NOMO-1 treated with dmso at 0.1 percent for 144 hours (cell line): Measurements from ENCODE around the gene CUL5.
"Not testable (repeated sequence)": the region's sequence is repeated elsewhere in the genome, so short reads cannot be mapped to it uniquely, and the experiment has no call there.

Source experiments
- DNase-seq: peaks from one replicate; lab custom pipeline; 2025; ENCODE audit not compliant: unreplicated experiment; lab: John Stamatoyannopoulos, UW

Gene CUL5

DNA sequence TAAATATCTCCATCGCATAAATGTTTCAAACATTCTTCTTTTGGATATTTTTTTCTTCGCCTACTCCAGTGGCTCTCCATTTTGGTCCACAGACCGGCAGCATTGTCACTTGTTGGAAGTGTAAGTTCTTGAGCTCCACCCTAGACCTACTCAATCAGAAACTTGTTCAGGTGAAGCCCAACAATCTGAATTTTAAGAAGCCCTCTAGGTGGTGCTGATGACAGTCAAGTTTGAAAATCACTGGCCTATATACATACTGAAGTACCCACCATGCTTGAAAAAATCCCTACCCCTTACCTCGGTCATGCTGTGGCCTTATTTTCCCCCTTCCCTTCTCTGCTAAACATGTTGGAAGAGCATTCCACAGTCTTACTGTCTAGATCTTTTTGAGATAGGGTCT lies 102.4 kb downstream of the CUL5 start:
- no peak for DNase-seq

- DNase-seq, result no peak
These were observed 103.4 kb downstream of the CUL5 start for GRCh38 chr11:108112057-108112456.

- DNase-seq, result no peak
These were observed 106.9 kb downstream of the CUL5 start for GRCh38 chr11:108115500-108116140.

GRCh38 chr11:108117746-108118371 lies 109.2 kb downstream of the CUL5 start:
- DNase-seq, result no peak

- not testable (repeated sequence) for DNase-seq
These were observed 112.2 kb downstream of the CUL5 start for GRCh38 chr11:108120936-108121273.

DNA sequence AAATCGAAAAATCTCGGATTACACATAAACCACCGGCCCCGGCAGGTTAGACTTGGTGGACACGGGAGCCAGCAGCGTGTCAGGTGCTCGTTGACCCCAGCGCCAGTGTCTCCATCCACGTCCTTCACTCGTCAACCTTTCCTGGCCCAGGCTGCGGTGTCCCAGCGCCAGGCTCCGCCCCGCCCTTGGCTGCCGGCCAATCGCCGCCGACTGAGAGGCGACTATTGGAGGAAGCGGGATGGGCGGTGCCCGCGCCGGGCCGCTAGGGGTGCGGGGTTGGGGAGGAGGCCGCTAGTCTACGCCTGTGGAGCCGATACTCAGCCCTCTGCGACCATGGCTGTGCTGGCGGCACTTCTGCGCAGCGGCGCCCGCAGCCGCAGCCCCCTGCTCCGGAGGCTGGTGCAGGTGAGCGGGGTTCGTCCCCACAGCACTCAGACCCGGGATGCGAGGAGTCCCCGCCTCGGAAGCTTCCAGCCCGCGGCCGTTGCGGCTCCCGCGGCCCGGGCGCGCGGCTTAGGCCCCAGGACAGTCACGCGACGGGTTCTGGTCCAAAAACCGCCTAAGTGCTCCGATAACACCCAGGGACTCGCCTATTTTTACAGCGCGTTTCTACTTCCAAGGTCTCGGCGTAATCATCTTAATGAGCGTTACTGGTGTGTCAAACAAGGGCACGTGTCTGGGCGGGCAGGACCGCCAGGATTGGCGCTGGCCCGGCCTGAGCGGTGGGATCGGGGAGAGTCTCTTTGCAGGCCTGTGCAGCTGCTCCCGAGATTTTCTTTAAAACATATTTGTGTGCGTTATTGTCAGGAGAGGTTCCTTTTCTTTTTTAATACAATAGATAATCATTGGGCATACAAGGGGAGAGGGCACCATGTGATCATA lies 112.8 kb downstream of the CUL5 start, which contains the start of gene ACAT1:
ACAT1 (plus strand) TSS at position 294 of the 882 bp plus-strand sequence; CDS start at position 334, 40 bp downstream.
- DNase-seq, result peak; percentile 86

- DNase-seq, result no peak
These were observed 113.5 kb downstream of the CUL5 start for GRCh38 chr11:108122166-108122628.

DNA sequence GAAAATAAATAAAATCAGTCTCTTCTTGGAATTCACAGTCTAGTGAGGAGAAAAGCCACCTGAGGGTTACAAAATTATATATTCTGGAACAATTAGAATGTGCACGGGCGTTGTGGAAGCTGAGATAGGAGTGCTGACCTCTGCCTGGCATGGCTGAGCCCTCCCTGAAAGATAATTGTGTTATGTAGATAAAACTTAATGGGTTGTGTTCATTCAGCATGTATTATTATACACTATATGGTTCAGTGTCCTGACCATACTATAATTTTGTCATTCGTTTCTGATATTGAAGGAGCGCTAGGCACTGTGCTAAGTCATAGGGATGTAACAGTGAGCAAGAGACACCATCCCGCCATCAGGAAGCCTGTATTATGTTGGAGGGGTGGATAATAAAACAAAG lies 116.4 kb downstream of the CUL5 start:
- DNase-seq, result no peak

DNA sequence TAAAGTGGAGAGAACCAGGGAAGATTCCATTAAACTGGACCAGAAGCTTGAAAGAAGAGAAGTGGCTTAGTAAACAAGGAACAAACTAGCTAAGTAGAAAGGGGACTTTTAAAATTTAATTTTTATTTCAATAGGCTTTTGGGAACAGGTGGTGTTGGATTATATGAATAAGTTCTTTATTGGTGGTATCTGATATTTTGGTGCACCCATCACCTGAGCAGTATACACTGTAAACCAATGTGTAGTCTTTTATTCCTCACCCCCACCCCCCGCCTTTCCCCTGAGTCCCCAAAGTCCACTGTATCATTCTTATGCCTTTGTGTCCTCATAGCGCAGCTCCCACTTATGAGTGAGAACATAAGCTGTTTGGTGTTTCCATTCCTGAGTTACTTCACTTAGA lies 120.1 kb downstream of the CUL5 start:
- DNase-seq, result no peak

DNA sequence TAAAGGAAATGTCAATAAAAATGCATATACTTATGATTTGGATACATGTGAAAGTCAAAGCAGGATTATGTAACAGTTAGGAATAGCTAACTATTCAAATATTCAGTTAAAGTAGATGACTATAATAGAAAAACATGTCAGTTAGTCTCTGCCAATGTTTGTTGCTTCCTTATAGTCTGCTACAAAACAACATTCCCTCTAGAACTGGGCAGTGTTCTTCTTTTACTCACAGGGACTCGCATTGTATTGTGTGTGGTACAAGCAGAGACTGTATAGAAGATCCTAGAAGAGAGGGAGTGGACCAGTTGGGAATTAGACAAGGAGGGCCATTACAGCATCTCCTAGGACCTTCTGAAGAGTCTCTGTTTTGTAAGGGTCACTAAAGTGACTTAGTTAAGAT lies 123.3 kb downstream of the CUL5 start:
- DNase-seq, result no peak

DNA sequence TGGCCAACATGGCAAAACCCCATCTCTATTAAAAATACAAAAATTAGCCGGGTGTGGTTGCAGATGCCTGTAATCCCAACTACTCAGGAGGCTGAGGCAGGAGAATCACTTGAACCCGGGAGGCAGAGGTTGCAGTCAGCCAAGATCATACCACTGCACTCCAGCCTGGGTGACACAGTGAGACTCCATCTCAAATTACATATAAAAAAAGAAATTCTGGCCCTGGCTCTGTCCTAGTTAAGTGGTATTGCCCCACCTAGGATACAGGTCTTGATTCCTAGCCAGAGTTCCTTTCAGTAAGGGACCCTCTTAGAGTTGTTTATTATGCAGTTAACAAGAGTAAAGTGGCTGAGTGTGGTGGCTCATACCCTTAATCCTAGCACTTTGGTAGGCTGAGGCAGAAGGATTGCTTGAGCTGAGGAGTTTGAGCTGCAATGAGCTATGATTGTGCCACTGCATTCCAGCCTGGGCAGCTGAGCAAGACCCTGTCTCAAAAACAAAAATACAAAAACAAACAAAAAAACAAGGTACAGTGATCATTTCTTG lies 124.4 kb downstream of the CUL5 start:
- DNase-seq, result not testable (repeated sequence)

GRCh38 chr11:108135845-108136544 lies 127.3 kb downstream of the CUL5 start:
- DNase-seq, result no peak

DNA sequence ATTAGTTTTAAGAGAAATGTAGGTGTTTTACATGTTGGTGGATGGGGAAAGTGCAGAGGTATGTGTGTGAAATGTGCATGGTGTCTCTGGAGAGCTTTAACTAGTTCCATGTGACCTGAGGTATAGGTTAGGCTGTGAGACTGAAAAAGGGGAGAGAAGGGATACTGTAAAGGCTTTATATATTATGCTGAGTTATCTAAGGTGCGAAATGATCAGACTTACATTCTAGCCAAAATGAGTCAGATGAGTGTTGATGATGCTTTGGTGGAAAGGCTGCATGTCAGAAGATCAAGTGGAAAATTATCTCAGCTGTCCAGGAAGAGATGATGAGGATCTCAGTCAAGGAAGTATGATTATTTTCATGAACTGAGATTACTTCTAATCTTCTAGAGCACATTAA lies 128.5 kb downstream of the CUL5 start:
- DNase-seq, result no peak

DNA sequence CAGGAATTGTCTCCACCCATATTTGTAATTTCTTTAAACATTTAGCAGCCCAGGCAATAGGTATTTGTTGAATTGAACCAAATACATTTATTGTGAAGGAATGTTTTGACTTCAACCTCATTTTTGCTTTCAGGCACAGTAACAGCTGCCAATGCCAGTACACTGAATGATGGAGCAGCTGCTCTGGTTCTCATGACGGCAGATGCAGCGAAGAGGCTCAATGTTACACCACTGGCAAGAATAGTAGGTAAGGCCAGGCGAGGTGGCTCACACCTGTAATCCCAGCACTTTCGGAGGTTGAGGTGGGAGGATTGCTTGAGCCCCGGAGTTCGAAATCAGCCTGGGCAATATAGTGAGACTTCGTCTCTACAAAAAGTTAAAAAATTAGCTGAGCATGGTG lies 133.6 kb downstream of the CUL5 start:
- no peak for DNase-seq

GRCh38 chr11:108144615-108145014 lies 135.9 kb downstream of the CUL5 start:
- no peak for DNase-seq

- DNase-seq, result no peak
These were observed 138.5 kb downstream of the CUL5 start for GRCh38 chr11:108147150-108147549.

- DNase-seq, result no peak
These were observed 139.9 kb downstream of the CUL5 start for GRCh38 chr11:108148556-108148955.

GRCh38 chr11:108154591-108154990 lies 145.9 kb downstream of the CUL5 start:
- no peak for DNase-seq
